ENCODE results near the gene ZC3H7B.

DNA sequence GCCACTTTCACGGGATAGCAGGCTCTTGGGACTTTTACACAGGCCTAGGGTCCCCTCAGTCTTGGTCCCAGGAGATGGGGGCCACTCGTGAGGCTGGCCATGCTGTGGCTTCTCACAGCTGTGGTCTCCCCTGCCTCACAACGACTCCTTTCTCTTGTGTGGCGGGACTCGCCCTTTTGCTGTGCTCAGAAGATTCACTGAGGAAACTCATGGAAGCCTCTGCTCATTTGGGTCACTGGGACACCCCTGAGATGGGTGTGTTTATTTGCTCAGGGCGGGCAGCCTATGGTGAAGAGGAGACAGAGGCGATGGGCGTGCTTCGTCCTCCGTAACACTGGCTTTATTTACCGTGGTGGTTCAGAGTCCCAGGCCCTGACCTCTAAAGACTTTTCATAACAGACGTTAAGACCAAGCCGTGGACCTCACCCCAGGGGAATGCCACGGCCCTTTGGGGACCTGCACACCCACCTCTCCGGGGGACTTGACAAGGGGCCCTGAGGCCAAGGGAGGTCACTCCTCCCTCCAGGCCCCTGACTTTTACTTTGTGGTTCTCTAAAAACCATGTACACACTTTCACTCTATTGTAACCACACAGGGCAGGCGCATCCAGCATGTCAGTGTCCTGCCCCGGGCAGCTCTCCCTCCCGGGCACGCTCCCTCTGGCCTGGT lies 96.0 kb downstream of the ZC3H7B start:
- TF ChIP-seq, protein P1, sequence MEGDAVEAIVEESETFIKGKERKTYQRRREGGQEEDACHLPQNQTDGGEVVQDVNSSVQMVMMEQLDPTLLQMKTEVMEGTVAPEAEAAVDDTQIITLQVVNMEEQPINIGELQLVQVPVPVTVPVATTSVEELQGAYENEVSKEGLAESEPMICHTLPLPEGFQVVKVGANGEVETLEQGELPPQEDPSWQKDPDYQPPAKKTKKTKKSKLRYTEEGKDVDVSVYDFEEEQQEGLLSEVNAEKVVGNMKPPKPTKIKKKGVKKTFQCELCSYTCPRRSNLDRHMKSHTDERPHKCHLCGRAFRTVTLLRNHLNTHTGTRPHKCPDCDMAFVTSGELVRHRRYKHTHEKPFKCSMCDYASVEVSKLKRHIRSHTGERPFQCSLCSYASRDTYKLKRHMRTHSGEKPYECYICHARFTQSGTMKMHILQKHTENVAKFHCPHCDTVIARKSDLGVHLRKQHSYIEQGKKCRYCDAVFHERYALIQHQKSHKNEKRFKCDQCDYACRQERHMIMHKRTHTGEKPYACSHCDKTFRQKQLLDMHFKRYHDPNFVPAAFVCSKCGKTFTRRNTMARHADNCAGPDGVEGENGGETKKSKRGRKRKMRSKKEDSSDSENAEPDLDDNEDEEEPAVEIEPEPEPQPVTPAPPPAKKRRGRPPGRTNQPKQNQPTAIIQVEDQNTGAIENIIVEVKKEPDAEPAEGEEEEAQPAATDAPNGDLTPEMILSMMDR (IDR thresholded peaks at IDR 0.05), result no peak
- TF ChIP-seq POLR2A (IDR thresholded peaks at IDR 0.05) (no peak), POLR2AphosphoS5 (IDR thresholded peaks at IDR 0.05; ENCODE audit: insufficient read depth in 1 of 2, low read depth in 1 of 2) (no peak)
